ENCODE data around the gene RXRG.

- TF ChIP-seq CTCF (IDR thresholded peaks at IDR 0.05; ENCODE audit: extremely low read depth in 1 of 2, insufficient read depth in 1 of 2, low read depth in 1 of 2, low read length in 2 of 2) = no peak
- TF ChIP-seq MYC (IDR thresholded peaks at IDR 0.05; ENCODE audit: low read depth, low read length) = no peak
These were observed 7.6 kb upstream of the RXRG start for GRCh38 chr1:165452336-165453130.

Data from endothelial cell of umbilical vein (primary cell).